Central memory CD4-positive, alpha-beta T cell (primary cell): ENCODE results near the gene ITGB5.
"Not testable (repeated sequence)": the region's sequence is repeated elsewhere in the genome, so short reads cannot be mapped to it uniquely, and the experiment has no call there.

Source experiments
- DNase-seq: peaks from one replicate; pipeline ENCODE4 v3.0.0; 2022

Gene ITGB5

DNA sequence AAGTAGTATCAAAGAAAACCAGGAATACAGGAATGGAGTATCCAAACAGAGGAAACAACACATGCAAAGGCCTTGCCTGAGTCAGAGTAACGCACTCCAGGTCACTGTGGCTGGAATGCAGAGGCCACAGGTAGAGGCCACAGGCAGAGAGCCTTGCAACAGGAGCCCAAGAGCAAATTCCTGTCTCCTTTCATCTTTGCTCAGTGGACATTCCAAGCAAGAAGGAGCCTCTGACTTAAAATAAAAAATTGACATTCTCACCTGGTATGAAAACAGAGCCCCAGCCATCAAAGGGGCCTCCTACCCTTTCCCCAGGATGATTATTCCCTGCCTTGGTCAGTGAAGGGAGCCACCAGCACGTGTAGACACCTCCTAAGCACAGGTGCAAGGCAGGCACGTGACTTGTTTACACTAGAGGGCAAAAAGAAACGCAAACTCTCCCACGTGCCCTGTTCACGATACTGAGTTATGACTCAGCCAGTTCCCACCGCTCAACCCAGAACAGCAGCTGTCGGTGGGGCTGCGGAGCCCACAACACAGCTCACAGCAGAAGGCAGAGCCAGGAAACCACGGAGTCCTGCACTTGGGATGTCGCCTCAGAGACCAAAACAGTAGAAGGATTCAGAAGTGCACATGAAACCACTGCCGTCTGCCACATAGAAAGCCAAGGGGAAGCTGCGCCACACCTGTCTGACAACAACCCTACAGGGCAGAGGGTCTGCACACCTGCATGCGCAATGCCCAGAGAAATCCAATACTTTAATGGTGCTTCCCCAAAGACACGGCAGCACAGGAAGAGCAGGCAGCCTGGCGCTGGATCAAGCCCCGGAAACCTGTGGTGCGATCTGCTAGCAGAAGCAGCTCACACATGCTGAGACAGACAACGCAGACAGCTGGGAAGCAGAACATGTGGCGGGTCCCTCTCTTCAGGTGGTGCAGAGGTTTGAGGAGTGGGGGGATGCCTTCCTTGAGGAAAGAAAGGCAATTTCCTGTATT is 52.1 kb downstream of the ITGB5 start:
- DNase-seq: peak; percentile 49

- DNase-seq: no peak
Measured at GRCh38 chr3:124833710-124834332, 53.3 kb downstream of the ITGB5 start.

GRCh38 chr3:124832782-124833709 is 54.1 kb downstream of the ITGB5 start:
- DNase-seq: no peak

DNA sequence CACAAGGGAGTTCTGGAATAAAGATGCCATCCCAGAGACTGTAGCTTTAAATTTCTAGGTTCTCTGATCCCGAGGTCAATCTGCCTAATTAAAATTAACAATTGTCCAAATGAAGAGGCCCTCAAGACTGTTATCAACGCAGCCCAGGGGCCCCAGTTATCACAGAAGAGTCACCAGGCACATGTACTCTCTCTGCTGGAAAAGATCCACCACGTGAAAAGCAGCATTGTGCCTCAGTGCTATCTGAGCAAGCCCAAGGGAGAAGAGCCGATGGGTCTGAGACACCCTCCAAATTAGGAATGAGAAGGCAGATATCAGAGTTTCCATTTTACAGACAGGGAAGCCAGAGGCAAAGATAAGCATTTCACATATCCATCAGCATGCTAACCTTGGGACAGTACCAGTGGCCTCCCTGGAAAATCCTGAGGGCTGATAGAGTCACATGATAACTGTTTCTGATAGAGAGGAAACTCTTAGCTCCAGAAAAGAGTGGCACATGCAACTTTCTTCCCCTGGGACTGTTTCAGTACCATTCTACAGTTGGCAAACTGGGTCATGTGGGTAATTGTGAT is 55.5 kb downstream of the ITGB5 start:
- no peak for DNase-seq

DNA sequence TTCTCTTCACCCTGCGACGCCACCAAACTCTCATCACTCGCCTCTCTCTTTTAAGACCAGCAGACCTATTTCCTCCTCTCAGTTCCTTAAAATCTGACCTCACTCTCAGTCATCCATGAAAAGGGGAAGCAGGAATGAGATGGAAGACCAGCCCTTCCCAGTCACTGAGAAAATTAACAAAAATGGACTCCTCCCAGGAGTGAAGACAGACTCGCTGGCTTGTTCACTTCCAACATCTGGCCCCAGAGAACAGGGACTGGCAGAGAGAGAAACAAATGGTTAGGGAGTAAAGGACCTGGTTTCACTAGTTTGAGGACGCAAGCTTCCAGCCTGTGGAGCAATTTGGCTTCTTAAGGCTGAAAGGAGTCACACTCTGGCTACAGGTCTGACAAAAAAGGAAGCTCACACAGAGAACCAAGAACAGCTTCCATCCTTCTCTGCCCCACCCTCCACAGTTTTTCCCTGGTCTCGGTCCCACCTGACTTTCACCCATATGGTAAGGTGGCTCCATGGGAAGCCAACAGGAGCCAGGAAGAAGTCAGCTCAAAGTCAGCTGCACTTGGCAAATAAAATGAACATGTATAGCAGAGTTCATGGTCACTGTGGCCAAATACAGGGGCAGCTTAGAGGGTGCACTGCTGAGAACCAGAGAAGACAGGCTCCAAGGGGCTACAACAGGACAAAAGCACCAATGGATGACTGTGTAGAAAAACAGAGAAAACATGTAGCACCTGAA is 57.2 kb downstream of the ITGB5 start:
- DNase-seq: no peak

GRCh38 chr3:124829178-124829818 is 57.9 kb downstream of the ITGB5 start:
- DNase-seq: no peak

- not testable (repeated sequence) for DNase-seq
Measured at GRCh38 chr3:124827476-124828206, 59.5 kb downstream of the ITGB5 start.

- no peak for DNase-seq
Measured at GRCh38 chr3:124826703-124827102, 60.5 kb downstream of the ITGB5 start.

- DNase-seq: no peak
Measured at GRCh38 chr3:124824286-124824915, 62.8 kb downstream of the ITGB5 start.

DNA sequence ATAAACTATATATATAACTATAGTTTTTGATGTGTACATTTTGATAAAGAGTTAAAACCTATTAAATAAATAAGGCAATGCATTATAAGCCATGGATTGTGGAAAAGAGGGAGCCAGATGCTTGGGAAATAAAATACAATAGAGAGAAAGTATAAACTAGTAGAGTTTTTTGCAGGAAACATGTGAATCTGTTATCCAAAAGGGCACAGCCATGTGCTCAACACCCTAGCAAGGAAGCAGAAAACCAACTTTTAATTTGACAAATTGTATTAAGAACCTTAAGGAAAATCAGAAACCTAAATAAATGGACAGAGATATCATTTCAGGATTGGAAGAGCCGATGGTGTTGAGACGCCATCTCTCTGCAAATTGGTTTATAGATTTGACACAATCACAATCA is 63.5 kb downstream of the ITGB5 start:
- DNase-seq: no peak

- no peak for DNase-seq
Measured at GRCh38 chr3:124823206-124823605, 64.0 kb downstream of the ITGB5 start.

GRCh38 chr3:124821356-124821755 is 65.8 kb downstream of the ITGB5 start:
- DNase-seq: no peak

DNA sequence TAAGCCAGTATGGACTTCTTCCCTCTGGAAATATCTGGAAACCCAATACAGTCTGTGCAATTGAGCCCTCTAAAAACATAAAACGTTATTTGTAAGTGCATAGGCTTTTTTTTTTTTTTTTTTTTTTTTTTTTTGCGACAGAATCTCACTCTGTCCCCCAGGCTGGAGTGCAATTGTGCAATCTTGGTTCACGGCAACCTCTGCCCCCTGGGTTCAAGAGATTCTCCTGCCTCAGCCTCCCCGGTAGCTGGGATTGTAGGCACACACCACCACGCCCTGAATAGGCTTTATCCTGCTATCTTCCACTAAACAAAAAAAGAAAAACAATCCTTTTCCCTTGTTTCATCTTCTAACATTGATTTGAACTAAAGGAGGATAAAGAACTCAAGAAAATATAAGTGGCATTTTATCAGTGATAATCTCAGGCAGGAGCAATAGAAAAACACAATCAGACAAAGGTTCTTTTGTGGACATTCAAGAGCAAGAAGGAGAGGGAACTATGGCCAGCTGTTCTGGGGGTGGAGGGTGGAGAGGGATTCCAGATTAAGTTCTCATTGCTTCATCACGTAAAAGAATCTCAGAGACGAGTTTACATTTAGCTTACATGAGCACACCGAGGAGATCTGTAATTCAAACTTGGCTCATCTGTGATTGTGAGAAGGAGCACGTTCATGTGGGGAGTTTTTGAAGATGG is 68.6 kb downstream of the ITGB5 start:
- DNase-seq: no peak

GRCh38 chr3:124817079-124817478 is 70.1 kb downstream of the ITGB5 start:
- DNase-seq: no peak

DNA sequence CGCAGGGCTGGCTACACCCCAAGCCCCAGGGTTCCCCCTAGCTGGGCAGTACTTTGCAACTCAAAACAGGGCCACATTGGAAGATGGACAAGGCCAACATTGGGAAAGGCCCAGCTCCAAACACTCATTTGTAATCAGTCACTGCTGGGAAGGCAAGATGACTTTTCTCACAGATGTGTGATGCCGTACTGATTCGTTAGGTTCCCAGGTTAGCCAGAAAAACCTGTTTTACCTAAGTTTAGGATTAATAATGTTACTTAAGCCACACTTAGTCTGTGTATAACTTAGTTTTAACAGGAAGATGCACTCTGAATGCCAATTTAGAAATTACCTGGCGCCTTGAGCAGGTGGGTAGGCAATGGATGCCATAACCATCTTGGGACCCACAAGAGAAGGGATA is 71.0 kb downstream of the ITGB5 start:
- no peak for DNase-seq

DNA sequence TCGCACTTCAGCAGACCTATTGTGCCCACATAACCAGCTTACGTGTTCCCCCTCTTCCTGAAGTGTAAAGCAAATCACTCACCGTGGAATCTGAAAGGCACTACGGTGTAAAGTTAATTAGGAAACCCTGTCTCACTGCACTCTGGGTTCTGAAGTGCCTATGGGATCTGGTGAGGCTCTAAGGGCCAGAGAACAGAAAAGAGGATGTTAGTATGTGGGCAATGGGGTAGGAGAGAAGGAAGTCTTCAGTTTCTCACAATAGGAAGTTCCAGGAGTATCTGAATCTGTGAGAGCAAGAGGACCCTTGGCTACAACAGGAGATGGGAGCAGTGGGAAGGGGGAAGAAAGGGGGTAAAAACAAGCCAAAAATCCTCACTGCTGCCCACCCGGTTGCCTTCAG is 71.4 kb downstream of the ITGB5 start:
- no peak for DNase-seq

DNA sequence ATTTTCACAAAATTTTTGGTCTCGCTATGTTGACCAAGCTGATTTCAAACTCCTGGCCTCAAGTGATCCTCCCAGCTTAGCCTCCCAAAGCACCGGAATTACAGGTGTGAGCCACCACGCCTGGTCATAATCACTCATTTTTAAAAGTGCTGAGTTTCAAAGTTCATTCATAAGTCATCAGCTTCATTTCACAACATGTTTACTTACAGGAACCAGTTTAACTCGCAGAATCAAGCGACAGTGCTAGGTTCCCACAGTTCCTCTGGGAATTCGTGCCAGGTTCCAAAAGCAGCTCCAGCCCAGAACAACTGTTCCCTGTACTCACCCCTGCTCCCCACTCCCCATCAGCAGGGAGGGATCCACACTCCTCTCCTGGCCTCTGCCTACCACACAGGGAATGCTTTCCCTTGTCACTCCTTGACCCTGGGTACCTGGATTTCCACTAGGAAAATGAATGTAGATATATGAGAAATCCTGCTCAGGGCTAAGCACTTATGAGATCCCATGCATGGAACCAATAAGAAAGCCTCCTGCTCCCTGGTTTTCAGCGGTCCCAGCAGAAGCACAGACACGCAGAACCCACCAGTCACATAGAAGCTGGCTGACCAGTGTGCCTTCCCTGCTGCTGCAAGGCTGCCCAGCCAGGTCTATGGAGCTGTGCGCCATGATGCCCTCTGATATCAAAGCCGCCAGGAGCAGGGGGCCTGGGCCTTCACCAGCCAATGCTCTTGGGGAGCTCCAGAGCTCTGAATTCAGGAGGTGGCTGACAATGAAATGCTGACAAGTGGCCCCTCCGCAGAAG is 72.3 kb downstream of the ITGB5 start:
- no peak for DNase-seq

GRCh38 chr3:124813541-124813940 is 73.6 kb downstream of the ITGB5 start:
- DNase-seq: no peak
